Stomach (tissue), 9 donors: Measurements from ENCODE around the gene REM1. TPM values are rescaled to one million over a fixed set of nuclear protein-coding genes. Genes with fewer than 3 reads are reported as not detected.

ENCODE experiments used
- DNase-seq, 2 donors: peaks; one replicate each; pipeline versions ENCODE4 v3.0.0 to v3.0.0-alpha.2; 2013 to 2019
- H3K27ac ChIP-seq, 5 donors: fragments of 200-600 bp in 4 of 5; sonication (generic) in 4 of 5; one replicate each; pipeline ENCODE4 v1.5.1; 2013 to 2019; ENCODE audit warnings: mild to moderate bottlenecking in 1 of 5, moderate library complexity in 1 of 5
- H3K27me3 ChIP-seq, 3 donors: fragments of 200-600 bp; sonication (generic); one replicate each; pipeline ENCODE4 v1.5.1; 2017 to 2019; ENCODE audit warnings: mixed run types in 1 of 3
- H3K36me3 ChIP-seq, 4 donors: fragments of 200-600 bp; sonication (generic); 1 replicate in 3 of 4; 2 replicates in 1 of 4; pipeline ENCODE4 v1.5.1; 2016 to 2019
- H3K4me1 ChIP-seq, 4 donors: fragments of 200-600 bp; sonication (generic); one replicate each; pipeline ENCODE4 v1.5.1; 2016 to 2019
- H3K4me3 ChIP-seq, 4 donors: fragments of 200-600 bp; sonication (generic) in 3 of 4; one replicate each; pipeline ENCODE4 v1.5.1; 2016 to 2019; ENCODE audit warnings: mild to moderate bottlenecking in 1 of 4
- H3K9me3 ChIP-seq, 4 donors: fragments of 200-600 bp; sonication (generic); one replicate each; pipeline ENCODE4 v1.5.1; 2016 to 2019
- CTCF ChIP-seq, 7 experiments: fragments of 450-650 bp in 4 of 7; fragments of 200-600 bp in 3 of 7; sonication (generic) in 3 of 7; IDR thresholded peaks; one replicate each; pipeline ENCODE4 v1.5.1; 2016 to 2019; ENCODE audit warnings: antibody characterized with exemption in 7 of 7, control low read depth in 2 of 7, mild to moderate bottlenecking in 1 of 7
- EP300 ChIP-seq: sonication (generic); formaldehyde crosslinking; IDR thresholded peaks from one replicate; pipeline ENCODE4 v1.6.1; 2017; ENCODE audit warnings: antibody characterized with exemption
- POLR2A ChIP-seq, 4 donors: fragments of 450-650 bp; IDR thresholded peaks; one replicate each; pipeline ENCODE4 v1.6.1; 2016; ENCODE audit warnings: antibody characterized with exemption in 4 of 4, control low read depth in 2 of 4, mild to moderate bottlenecking in 1 of 4, moderate library complexity in 1 of 4
- POLR2AphosphoS5 ChIP-seq, 3 donors: sonication (generic); formaldehyde crosslinking; IDR thresholded peaks; one replicate each; pipeline ENCODE4 v1.6.1; 2016; ENCODE audit warnings: antibody characterized with exemption in 3 of 3
- WGBS, 5 donors: extraction: QIAGEN DNeasy Blood & Tissue Kit in 3 of 5; methylation state at CpG; one replicate each; pipeline versions ENCODE4 v1.1.5 to v1.1.7; 2013 to 2018; 5-methylcytosine and 5-hydroxymethylcytosine counted together
- intact Hi-C: fragments of 100-400 bp; cut with DNase I; formaldehyde crosslinking; loops from one replicate; pipeline ENCODE4 v1.15.1; 2023; ENCODE audit warnings: low total_unique reads
- polyA plus RNA-seq, 3 donors: library from polyadenylated mRNA; stranded (reverse); fragments of 200-250 nt; gene quantifications; one replicate each; pipeline ENCODE4 v1.2.3, GENCODE V29; 2013
- total RNA-seq, 5 donors: library from RNA; depleted of rRNA; stranded (reverse); fragments of >200 nt; gene quantifications; one replicate each; pipeline versions ENCODE4 v1.1.0 to v1.2.3, GENCODE V29; 2014 to 2016
- donor health status: healthy with polysubstance abuse.
- donor health status: Bipolar disorder and iron deficiency.
- donor health status: healthy.

REM1 gene
- total and polyA plus RNA-seq, 8 donors: 1.1 to 2.1 (median 1.3) TPM; not detected in 3

GRCh38 chr20:31440012-31440659 lies 35.0 kb upstream of the REM1 start, which contains the start of gene DEFB123:
Gene DEFB123 (plus strand): TSS chr20:31440632. CDS start chr20:31440699, 67 bp downstream.
- no peaks in the 10 kb centered on the region for H3K36me3 ChIP-seq
- H3K9me3 ChIP-seq: no peaks in the 10 kb centered on the region
- no peak for TF ChIP-seq POLR2AphosphoS5 (IDR thresholded peaks at IDR 0.05)
- TF ChIP-seq EP300: no peak
- DNase-seq: no peak
- H3K4me1 ChIP-seq: no peaks in the 10 kb centered on the region
- no peak within 1 kb of the TSS for H3K4me3 ChIP-seq
- intact Hi-C loops: no loop called here
- peaks cover 0 to 10% (median 0%) of the 10 kb centered on the region in 3 donors for H3K27me3 ChIP-seq
- no peak within 1 kb of the TSS for H3K27ac ChIP-seq
- 74 to 82% (median 76%) methylated on average over 13 to 16 of the region's 16 CpGs for WGBS, 5 donors

- H3K27me3 ChIP-seq: peaks cover 0 to 1% (median 0%) of the 10 kb centered on the region in 3 donors
- no peaks in the 10 kb centered on the region for H3K4me1 ChIP-seq
- TF ChIP-seq POLR2AphosphoS5 (IDR thresholded peaks at IDR 0.05) (no peak), POLR2A (IDR thresholded peaks at IDR 0.05) (no peak), EP300 (no peak), CTCF (IDR thresholded peaks at IDR 0.05) (no peak)
- DNase-seq: no peak
- WGBS, 5 donors: 69 to 74% (median 71%) methylated on average over 12 of the region's 12 CpGs
- intact Hi-C loops: no loop called here
- H3K27ac ChIP-seq: no peak overlapping the region
- H3K36me3 ChIP-seq: no peaks in the 10 kb centered on the region
- no peak overlapping the region for H3K4me3 ChIP-seq
- no peaks in the 10 kb centered on the region for H3K9me3 ChIP-seq
Measured at GRCh38 chr20:31446084-31446819, 28.8 kb upstream of the REM1 start.

GRCh38 chr20:31449511-31450414 lies 25.3 kb upstream of the REM1 start:
- H3K9me3 ChIP-seq: no peaks in the 10 kb centered on the region
- TF ChIP-seq EP300 (no peak), POLR2AphosphoS5 (IDR thresholded peaks at IDR 0.05) (no peak), POLR2A (IDR thresholded peaks at IDR 0.05) (no peak), CTCF (IDR thresholded peaks at IDR 0.05) (no peak)
- intact Hi-C loops: no loop called here
- H3K4me3 ChIP-seq: no peak overlapping the region
- WGBS, 5 donors: 66 to 77% (median 73%) methylated on average over 8 of the region's 8 CpGs
- H3K36me3 ChIP-seq: no peaks in the 10 kb centered on the region
- peaks cover 0 to 7% (median 0%) of the 10 kb centered on the region in 3 donors for H3K27me3 ChIP-seq
- no peaks in the 10 kb centered on the region for H3K4me1 ChIP-seq
- no peak overlapping the region for H3K27ac ChIP-seq
- no peak for DNase-seq

GRCh38 chr20:31452575-31452974 lies 22.5 kb upstream of the REM1 start:
- no peak overlapping the region for H3K27ac ChIP-seq
- H3K9me3 ChIP-seq: no peaks in the 10 kb centered on the region
- no peak for DNase-seq
- intact Hi-C loops: no loop called here
- TF ChIP-seq POLR2A (IDR thresholded peaks at IDR 0.05): no peak
- TF ChIP-seq CTCF (IDR thresholded peaks at IDR 0.05): no peak
- no peak for TF ChIP-seq POLR2AphosphoS5 (IDR thresholded peaks at IDR 0.05)
- no peak for TF ChIP-seq EP300
- peaks cover 0 to 14% (median 0%) of the 10 kb centered on the region in 3 donors for H3K27me3 ChIP-seq
- no peaks in the 10 kb centered on the region for H3K4me1 ChIP-seq
- H3K4me3 ChIP-seq: no peak overlapping the region
- 60 to 79% (median 73%) methylated on average over 2 of the region's 2 CpGs for WGBS, 5 donors
- no peaks in the 10 kb centered on the region for H3K36me3 ChIP-seq
